GM19397 (cell line): ENCODE results near the gene PIBF1.
"Not testable (repeated sequence)": the region's sequence is repeated elsewhere in the genome, so short reads cannot be mapped to it uniquely, and the experiment has no call there.

Experiments used
- ATAC-seq: cut with Tn5 transposase; IDR thresholded peaks from one replicate; pipeline ENCODE4 v1.9.1; 2021; ENCODE audit warnings: mild to moderate bottlenecking, moderate library complexity; ENCODE audit not compliant: unreplicated experiment

PIBF1 gene

GRCh38 chr13:72781451-72782439 lies at the start of gene PIBF1, which contains the start of gene DIS3:
PIBF1 (plus strand) TSS chr13:72782133; CDS start chr13:72783470, 1,337 bp downstream.
DIS3 (minus strand) TSS chr13:72781900; CDS start chr13:72781832, 68 bp downstream.
- peak; percentile 97 for ATAC-seq

- no peak for ATAC-seq
Measured at GRCh38 chr13:72737033-72737432, 44.9 kb upstream of the PIBF1 start.

- no peak for ATAC-seq
Measured at GRCh38 chr13:72740015-72740414, 41.9 kb upstream of the PIBF1 start.

GRCh38 chr13:72745260-72745659 lies 36.7 kb upstream of the PIBF1 start:
- ATAC-seq, result no peak

- ATAC-seq, result no peak
Measured at GRCh38 chr13:72751220-72751619, 30.7 kb upstream of the PIBF1 start.

- ATAC-seq, result no peak
Measured at GRCh38 chr13:72754111-72754510, 27.8 kb upstream of the PIBF1 start.

GRCh38 chr13:72757792-72758535 lies 24.0 kb upstream of the PIBF1 start:
- ATAC-seq, result no peak

- ATAC-seq, result no peak
Measured at GRCh38 chr13:72760189-72760588, 21.7 kb upstream of the PIBF1 start.

- no peak for ATAC-seq
Measured at GRCh38 chr13:72763411-72763810, 18.5 kb upstream of the PIBF1 start.

GRCh38 chr13:72774019-72774418 lies 7.9 kb upstream of the PIBF1 start:
- no peak for ATAC-seq

- ATAC-seq, result no peak
Measured at GRCh38 chr13:72782717-72783116, 784 bp downstream of the PIBF1 start.

- ATAC-seq, result not testable (repeated sequence)
Measured at GRCh38 chr13:72784679-72785078, 2.7 kb downstream of the PIBF1 start.

GRCh38 chr13:72788831-72789230 lies 6.9 kb downstream of the PIBF1 start:
- no peak for ATAC-seq

GRCh38 chr13:72792640-72793039 lies 10.7 kb downstream of the PIBF1 start:
- ATAC-seq, result no peak

- ATAC-seq, result no peak
Measured at GRCh38 chr13:72798817-72799216, 16.9 kb downstream of the PIBF1 start.

- ATAC-seq, result no peak
Measured at GRCh38 chr13:72804301-72804700, 22.4 kb downstream of the PIBF1 start.

- no peak for ATAC-seq
Measured at GRCh38 chr13:72805676-72806346, 23.9 kb downstream of the PIBF1 start.

GRCh38 chr13:72806514-72806913 lies 24.6 kb downstream of the PIBF1 start:
- ATAC-seq, result not testable (repeated sequence)

GRCh38 chr13:72808917-72809500 lies 27.1 kb downstream of the PIBF1 start:
- ATAC-seq, result no peak

- ATAC-seq, result no peak
Measured at GRCh38 chr13:72820156-72820897, 38.4 kb downstream of the PIBF1 start.
